Esophagus (tissue), 2 donors: ENCODE data around the gene SLC12A8. TPM values are rescaled to one million over a fixed set of nuclear protein-coding genes. Genes with fewer than 3 reads are reported as not detected.
A peak's percentile ranks its signal among the peaks of the same experiment; 100 is the strongest.

Experiments
- H3K27ac ChIP-seq, 2 donors: one replicate each; pipeline ENCODE4 v1.5.1; 2013; ENCODE audit warnings: low read depth in 2 of 2, mild to moderate bottlenecking in 2 of 2, inconsistent platforms in 1 of 2, low read length in 1 of 2, moderate library complexity in 1 of 2
- H3K27me3 ChIP-seq, 2 donors: one replicate each; pipeline ENCODE4 v1.6.1; 2013; ENCODE audit warnings: low read length in 2 of 2, control low read depth in 1 of 2, mild to moderate bottlenecking in 1 of 2; ENCODE audit not compliant: insufficient read depth in 2 of 2, control insufficient read depth in 1 of 2
- H3K36me3 ChIP-seq, 2 donors: one replicate each; pipeline ENCODE4 v1.6.1; 2013; ENCODE audit warnings: low read length in 1 of 2; ENCODE audit not compliant: control insufficient read depth in 2 of 2, insufficient read depth in 2 of 2
- H3K4me1 ChIP-seq, 2 donors: one replicate each; pipeline ENCODE4 v1.6.1; 2013; ENCODE audit warnings: low read length in 1 of 2; ENCODE audit not compliant: control insufficient read depth in 2 of 2, insufficient read depth in 2 of 2
- H3K4me3 ChIP-seq, 2 donors: one replicate each; pipeline ENCODE4 v1.5.1; 2013; ENCODE audit warnings: low read length in 2 of 2, mild to moderate bottlenecking in 2 of 2, low read depth in 1 of 2, moderate library complexity in 1 of 2
- H3K9me3 ChIP-seq, 2 donors: one replicate each; pipeline ENCODE4 v1.6.1; 2013; ENCODE audit warnings: mild to moderate bottlenecking in 2 of 2, low read depth in 1 of 2, low read length in 1 of 2, moderate library complexity in 1 of 2; ENCODE audit not compliant: control insufficient read depth in 2 of 2, insufficient read depth in 1 of 2
- WGBS, 2 donors: extraction: QIAGEN DNeasy Blood & Tissue Kit; methylation state at CpG; one replicate each; pipeline ENCODE4 v1.1.7; 2013; 5-methylcytosine and 5-hydroxymethylcytosine counted together
- polyA plus RNA-seq, 2 donors: library from polyadenylated mRNA; stranded (reverse); fragments of 200-250 nt; gene quantifications; one replicate each; pipeline ENCODE4 v1.2.3, GENCODE V29; 2013
- donor health status: healthy with polysubstance abuse.
- donor health status: Bipolar disorder and iron deficiency.

The SLC12A8 gene
- polyA plus RNA-seq, 2 donors = 2.7 TPM

DNA sequence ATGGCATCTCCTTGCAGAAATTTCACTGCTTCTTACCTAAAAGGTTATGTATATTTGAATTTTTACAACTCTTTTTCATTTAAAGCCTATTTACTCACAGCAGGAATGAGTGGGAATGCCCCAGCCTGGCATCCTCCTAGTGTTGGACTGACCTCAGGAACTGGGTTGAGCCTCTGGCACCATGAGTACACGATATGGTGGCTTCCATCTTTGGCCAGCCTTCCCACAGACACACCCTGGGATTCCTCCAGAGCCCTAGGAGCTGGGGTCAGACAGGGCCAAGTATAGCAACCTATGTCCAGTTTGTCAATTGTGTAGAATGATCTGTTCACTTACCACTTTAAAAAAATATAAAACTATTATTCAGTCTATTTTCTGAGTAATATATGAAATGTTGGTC lies 99.6 kb downstream of the SLC12A8 start:
- Histone ChIP-seq H3K36me3 (no peaks in the 10 kb centered on the region), H3K4me1 (peaks cover 6 to 8% of the 10 kb centered on the region in 2 donors), H3K9me3 (no peaks in the 10 kb centered on the region), H3K4me3 (no peak overlapping the region), H3K27ac (no peak overlapping the region), H3K27me3 (no peaks in the 10 kb centered on the region)
- WGBS, 2 donors = 47 to 75% methylated on average over 1 of the region's 1 CpG

DNA sequence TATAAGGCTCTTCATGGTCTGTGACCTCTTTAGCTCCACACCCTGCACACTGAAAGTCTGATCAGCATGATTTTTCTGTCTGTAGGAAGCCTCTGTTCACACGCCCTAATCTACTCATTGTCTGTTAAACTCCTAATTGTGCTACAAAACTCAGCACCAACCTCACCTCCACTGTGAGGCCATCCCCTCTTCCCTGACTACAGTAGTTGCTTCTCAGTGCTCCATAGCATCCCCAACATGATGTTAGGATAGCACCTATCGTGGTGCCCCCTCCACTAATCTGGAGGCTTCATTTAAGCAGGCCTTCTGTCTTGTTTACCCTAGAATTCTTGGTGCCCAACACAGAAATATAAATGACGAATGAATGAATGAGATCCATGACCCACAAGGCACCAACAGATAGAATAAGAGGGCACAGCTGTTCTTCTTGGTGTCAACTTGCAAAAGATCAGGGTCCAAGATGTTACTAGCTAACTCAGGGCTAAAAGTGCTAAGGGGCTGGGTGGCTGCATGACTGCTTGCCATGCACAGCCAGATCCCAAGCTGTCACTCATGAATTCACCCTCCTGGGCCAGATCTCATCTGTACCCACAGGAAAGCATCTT lies 101.6 kb downstream of the SLC12A8 start:
- H3K36me3 ChIP-seq = no peaks in the 10 kb centered on the region
- 75 to 82% methylated on average over 3 of the region's 3 CpGs for WGBS, 2 donors
- H3K27me3 ChIP-seq = no peaks in the 10 kb centered on the region
- peaks cover 5 to 7% of the 10 kb centered on the region in 2 donors for H3K4me1 ChIP-seq
- H3K27ac ChIP-seq = no peak overlapping the region
- no peak overlapping the region for H3K4me3 ChIP-seq
- no peaks in the 10 kb centered on the region for H3K9me3 ChIP-seq

DNA sequence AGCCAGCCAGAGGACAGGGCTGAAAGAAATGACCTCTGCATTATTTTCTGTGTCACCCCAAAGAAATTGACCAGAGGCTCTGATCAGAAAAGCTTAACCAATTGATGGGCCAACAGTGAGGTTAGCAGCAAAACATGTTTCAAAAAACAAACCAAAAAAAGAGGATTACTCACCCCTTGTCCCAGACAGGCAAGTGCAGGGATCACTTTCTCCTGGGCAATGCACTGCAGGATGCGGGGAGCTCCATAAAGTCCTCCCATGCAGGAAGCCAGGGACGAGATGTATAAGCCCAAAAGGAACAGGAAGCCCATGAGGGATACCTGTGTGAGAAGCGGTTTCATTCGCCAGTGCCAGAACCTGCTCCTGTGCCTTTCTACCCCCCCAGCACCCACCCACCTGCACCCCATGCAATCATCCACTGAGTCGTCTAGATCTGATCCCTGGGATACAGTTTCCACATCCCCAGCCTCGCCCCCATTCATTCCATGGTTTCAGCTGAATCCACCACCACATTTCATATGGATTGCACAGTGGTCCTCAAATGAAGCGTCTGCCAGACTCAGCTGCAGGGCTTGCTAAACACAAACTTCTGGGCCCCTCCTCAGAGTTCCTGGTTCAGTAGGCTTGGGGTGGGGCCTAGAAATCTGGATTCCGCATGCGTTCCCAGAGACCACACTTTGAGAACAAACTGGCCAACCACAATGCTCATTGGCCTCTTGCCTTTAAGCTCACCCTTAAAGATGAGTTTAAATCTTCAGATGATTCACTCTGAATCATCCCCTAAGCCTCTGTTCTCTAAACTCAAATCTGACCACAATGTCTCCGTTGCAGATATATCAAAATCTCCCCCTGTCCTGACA lies 102.3 kb downstream of the SLC12A8 start:
- H3K36me3 ChIP-seq = no peaks in the 10 kb centered on the region
- no peaks in the 10 kb centered on the region for H3K9me3 ChIP-seq
- 73 to 86% methylated on average over 10 of the region's 10 CpGs for WGBS, 2 donors
- no peak overlapping the region for H3K27ac ChIP-seq
- no peak overlapping the region for H3K4me3 ChIP-seq
- H3K27me3 ChIP-seq = no peaks in the 10 kb centered on the region
- H3K4me1 ChIP-seq = peaks cover 5 to 7% of the 10 kb centered on the region in 2 donors

DNA sequence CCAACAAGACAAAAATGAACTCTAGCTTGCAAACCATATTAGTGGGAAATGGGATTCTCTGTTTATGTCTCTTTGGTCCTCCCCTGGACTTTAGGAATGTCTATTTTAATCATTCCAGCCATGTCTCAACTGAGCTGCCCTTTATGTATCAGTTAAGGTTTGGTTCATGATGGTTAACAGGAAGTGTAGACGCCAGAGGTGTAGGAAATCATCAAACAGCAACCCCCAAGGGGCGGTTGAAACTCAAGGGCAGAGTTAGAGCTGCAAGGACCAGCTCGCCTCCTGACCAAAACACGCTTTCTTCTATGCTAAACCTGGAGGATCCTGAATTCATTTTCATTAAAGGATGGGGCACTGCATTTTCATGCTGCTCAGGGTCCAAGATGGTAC lies 103.0 kb downstream of the SLC12A8 start:
- no peaks in the 10 kb centered on the region for H3K36me3 ChIP-seq

GRCh38 chr3:125108833-125109535 lies 103.6 kb downstream of the SLC12A8 start:
- H3K27ac ChIP-seq = no peak overlapping the region

More for the DNA sequence above, 103.0 kb downstream of the SLC12A8 start:
- Histone ChIP-seq H3K27me3 (no peaks in the 10 kb centered on the region), H3K27ac (no peak overlapping the region), H3K9me3 (no peaks in the 10 kb centered on the region), H3K4me1 (peaks cover 5 to 7% of the 10 kb centered on the region in 2 donors), H3K4me3 (no peak overlapping the region)
- 91 to 93% methylated on average over 4 of the region's 4 CpGs for WGBS, 2 donors

GRCh38 chr3:125107861-125108567 lies 104.5 kb downstream of the SLC12A8 start:
- H3K4me3 ChIP-seq = no peak overlapping the region
- H3K4me1 ChIP-seq = peaks cover 5 to 7% of the 10 kb centered on the region in 2 donors
- 62 to 69% methylated on average over 13 of the region's 13 CpGs for WGBS, 2 donors
- H3K27ac ChIP-seq = peak overlapping the region; percentile 41 to 68
- H3K27me3 ChIP-seq = no peaks in the 10 kb centered on the region
- H3K36me3 ChIP-seq = no peaks in the 10 kb centered on the region
- H3K9me3 ChIP-seq = no peaks in the 10 kb centered on the region

More at GRCh38 chr3:125108833-125109535, 103.6 kb downstream of the SLC12A8 start:
- Histone ChIP-seq H3K4me3 (no peak overlapping the region), H3K9me3 (no peaks in the 10 kb centered on the region), H3K4me1 (peaks cover 5 to 7% of the 10 kb centered on the region in 2 donors), H3K27me3 (no peaks in the 10 kb centered on the region), H3K36me3 (no peaks in the 10 kb centered on the region)
- 94 to 96% methylated on average over 9 of the region's 9 CpGs for WGBS, 2 donors

- Histone ChIP-seq H3K4me1 (peaks cover 5 to 7% of the 10 kb centered on the region in 2 donors), H3K4me3 (no peak overlapping the region), H3K27ac (peak overlapping the region; percentile 16 to 41), H3K27me3 (no peaks in the 10 kb centered on the region), H3K36me3 (no peaks in the 10 kb centered on the region), H3K9me3 (no peaks in the 10 kb centered on the region)
- 62 to 74% methylated on average over 3 of the region's 3 CpGs for WGBS, 2 donors
Measured at GRCh38 chr3:125107363-125107762, 105.2 kb downstream of the SLC12A8 start.

DNA sequence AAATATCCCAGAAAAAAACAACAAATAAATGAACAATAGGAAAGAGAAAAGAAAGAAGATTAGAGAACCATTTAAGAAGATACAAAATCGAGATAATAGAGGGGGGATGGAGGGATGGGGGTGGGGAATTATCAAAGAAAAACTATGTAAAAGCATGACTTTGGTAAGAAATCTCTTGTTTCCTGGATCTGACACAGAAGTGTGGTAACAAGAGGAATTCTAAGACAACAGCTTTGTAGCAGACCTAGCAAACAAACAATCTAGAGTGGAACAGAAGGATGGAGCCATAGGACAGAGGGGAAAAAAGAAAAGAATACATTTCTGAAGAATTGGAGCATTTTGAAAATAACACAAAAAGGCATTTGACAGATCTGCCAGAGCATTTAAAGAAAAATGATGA lies 107.4 kb downstream of the SLC12A8 start:
- H3K4me3 ChIP-seq = no peak overlapping the region
- no peak overlapping the region for H3K27ac ChIP-seq
- peaks cover 5 to 7% of the 10 kb centered on the region in 2 donors for H3K4me1 ChIP-seq
- H3K9me3 ChIP-seq = no peaks in the 10 kb centered on the region
- no peaks in the 10 kb centered on the region for H3K36me3 ChIP-seq
- WGBS, 2 donors = 70 to 74% methylated on average over 1 of the region's 1 CpG
- no peaks in the 10 kb centered on the region for H3K27me3 ChIP-seq

- Histone ChIP-seq H3K36me3 (no peaks in the 10 kb centered on the region), H3K4me3 (no peak overlapping the region), H3K9me3 (no peaks in the 10 kb centered on the region), H3K27me3 (no peaks in the 10 kb centered on the region), H3K27ac (no peak overlapping the region), H3K4me1 (peaks cover 5 to 7% of the 10 kb centered on the region in 2 donors)
- 100% methylated on average over 1 of the region's 1 CpG for WGBS, 2 donors
Measured at GRCh38 chr3:125104639-125105038, 107.9 kb downstream of the SLC12A8 start.
